ENCODE data around the gene NEK4.
"Not testable (repeated sequence)": the region's sequence is repeated elsewhere in the genome, so short reads cannot be mapped to it uniquely, and the experiment has no call there.

The NEK4 gene

GRCh38 chr3:52777959-52778805 lies 7.4 kb upstream of the NEK4 start:
- DNase-seq (ENCODE audit: low read depth): no peak

GRCh38 chr3:52777127-52777958 lies 6.6 kb upstream of the NEK4 start, which contains the start of gene ITIH1:
ITIH1 (plus strand) TSS chr3:52777599; CDS start chr3:52777616, 17 bp downstream.
- DNase-seq (ENCODE audit: low read depth): no peak

GRCh38 chr3:52776486-52776885 lies 5.7 kb upstream of the NEK4 start:
- not testable (repeated sequence) for DNase-seq (ENCODE audit: low read depth)

GRCh38 chr3:52775877-52776276 lies 5.1 kb upstream of the NEK4 start:
- no peak for DNase-seq (ENCODE audit: low read depth)

- DNase-seq (ENCODE audit: low read depth): no peak
Measured at GRCh38 chr3:52774901-52775864, 4.4 kb upstream of the NEK4 start.

- no peak for DNase-seq (ENCODE audit: low read depth)
Measured at GRCh38 chr3:52774066-52774713, 3.5 kb upstream of the NEK4 start.

GRCh38 chr3:52773361-52774065 lies 2.8 kb upstream of the NEK4 start:
- DNase-seq (ENCODE audit: low read depth): no peak

GRCh38 chr3:52771702-52772101 lies 962 bp upstream of the NEK4 start:
- DNase-seq (ENCODE audit: low read depth): no peak

- no peak for DNase-seq (ENCODE audit: low read depth)
Measured at GRCh38 chr3:52771334-52771681, 568 bp upstream of the NEK4 start.

GRCh38 chr3:52769786-52770455 lies 819 bp downstream of the NEK4 start:
- no peak for DNase-seq (ENCODE audit: low read depth)

- no peak for DNase-seq (ENCODE audit: low read depth)
Measured at GRCh38 chr3:52763466-52763865, 7.3 kb downstream of the NEK4 start.

- DNase-seq (ENCODE audit: low read depth): no peak
Measured at GRCh38 chr3:52756141-52756540, 14.6 kb downstream of the NEK4 start.

- no peak for DNase-seq (ENCODE audit: low read depth)
Measured at GRCh38 chr3:52754373-52754772, 16.4 kb downstream of the NEK4 start.

GRCh38 chr3:52752045-52752660 lies 18.6 kb downstream of the NEK4 start:
- no peak for DNase-seq (ENCODE audit: low read depth)

- no peak for DNase-seq (ENCODE audit: low read depth)
Measured at GRCh38 chr3:52743721-52744120, 27.0 kb downstream of the NEK4 start.

GRCh38 chr3:52743152-52743551 lies 27.6 kb downstream of the NEK4 start:
- DNase-seq (ENCODE audit: low read depth): no peak

- no peak for DNase-seq (ENCODE audit: low read depth)
Measured at GRCh38 chr3:52742418-52743041, 28.2 kb downstream of the NEK4 start.

- DNase-seq (ENCODE audit: low read depth): no peak
Measured at GRCh38 chr3:52739730-52740129, 31.0 kb downstream of the NEK4 start.

- no peak for DNase-seq (ENCODE audit: low read depth)
Measured at GRCh38 chr3:52733256-52733891, 37.4 kb downstream of the NEK4 start.

All from activated T-helper 9 cell treated with anti-CD3 and anti-CD28 coated beads, Interleukin-2, amount 50 U/mL, for 16 hours (primary cell).